Aorta (tissue), 5 donors: ENCODE data around the gene MRPL44. TPM values are rescaled to one million over a fixed set of nuclear protein-coding genes. Genes with fewer than 3 reads are reported as not detected.
"Not testable (repeated sequence)": the region's sequence is repeated elsewhere in the genome, so short reads cannot be mapped to it uniquely, and the experiment has no call there.

Source experiments
- ATAC-seq: fragments of 200-7000 bp; cut with Tn5 transposase; one replicate; pipeline ENCODE4 v1.9.1; 2022; ENCODE audit warnings: moderate library complexity; ENCODE audit not compliant: low FRiP score
- DNase-seq, 2 donors: peaks; one replicate each; pipeline ENCODE4 v3.0.0-alpha.2; 2020
- H3K27ac ChIP-seq, 2 donors: one replicate each; pipeline ENCODE4 v1.5.1; 2013; ENCODE audit warnings: low read length in 2 of 2, mild to moderate bottlenecking in 2 of 2, moderate library complexity in 2 of 2, control low read depth in 1 of 2, inconsistent platforms in 1 of 2, low read depth in 1 of 2
- H3K27me3 ChIP-seq, 2 donors: one replicate each; pipeline ENCODE4 v1.6.1; 2013; ENCODE audit warnings: control low read depth in 1 of 2, low read length in 1 of 2, mild to moderate bottlenecking in 1 of 2, moderate library complexity in 1 of 2; ENCODE audit not compliant: insufficient read depth in 2 of 2, control insufficient read depth in 1 of 2
- H3K36me3 ChIP-seq, 2 donors: one replicate each; pipeline ENCODE4 v1.6.1; 2013; ENCODE audit warnings: control low read depth in 1 of 2, low read length in 1 of 2, mild to moderate bottlenecking in 1 of 2; ENCODE audit not compliant: insufficient read depth in 2 of 2, control insufficient read depth in 1 of 2
- H3K4me1 ChIP-seq, 2 donors: one replicate each; pipeline ENCODE4 v1.6.1; 2013; ENCODE audit warnings: low read length in 2 of 2, control low read depth in 1 of 2, mild to moderate bottlenecking in 1 of 2, moderate library complexity in 1 of 2; ENCODE audit not compliant: insufficient read depth in 2 of 2, control insufficient read depth in 1 of 2
- H3K4me3 ChIP-seq, 2 donors: one replicate each; pipeline ENCODE4 v1.5.1; 2013; ENCODE audit warnings: low read length in 2 of 2, control low read depth in 1 of 2, mild to moderate bottlenecking in 1 of 2
- H3K9me3 ChIP-seq: one replicate; pipeline ENCODE4 v1.6.1; 2013; ENCODE audit warnings: mild to moderate bottlenecking, low read length; ENCODE audit not compliant: control insufficient read depth
- WGBS, 2 donors: extraction: QIAGEN DNeasy Blood & Tissue Kit; methylation state at CpG; one replicate each; pipeline ENCODE4 v1.1.7; 2013; 5-methylcytosine and 5-hydroxymethylcytosine counted together
- intact Hi-C, 2 donors: fragments of 100-400 bp; cut with DNase I; formaldehyde crosslinking; loops; one replicate each; pipeline versions ENCODE4 v1.14.2 to v1.15.0; 2022
- polyA plus RNA-seq, 2 donors: library from polyadenylated mRNA; stranded (reverse); fragments of 200-250 nt; gene quantifications; one replicate each; pipeline ENCODE4 v1.2.3, GENCODE V29; 2013
- total RNA-seq, 2 donors: library from RNA; stranded (reverse); fragmentation: NEBNext Ultra II Directional; extraction: Animal tissue kit (Norgen Biotek cat#: 25700); gene quantifications; one replicate each; pipeline ENCODE4 v1.2.1, GENCODE V29; 2021
- donor health status: healthy with polysubstance abuse.
- donor health status: Bipolar disorder and iron deficiency.
- donor health status: DM: no; HTN: no; CAD: no.
- donor health status: DM: no; HTN: no; CAD: no.
- donor health status: DM: yes; HTN: yes; CAD: no.

MRPL44 gene
- total and polyA plus RNA-seq, 4 donors: 11.6 to 14.4 (median 13.6) TPM

DNA sequence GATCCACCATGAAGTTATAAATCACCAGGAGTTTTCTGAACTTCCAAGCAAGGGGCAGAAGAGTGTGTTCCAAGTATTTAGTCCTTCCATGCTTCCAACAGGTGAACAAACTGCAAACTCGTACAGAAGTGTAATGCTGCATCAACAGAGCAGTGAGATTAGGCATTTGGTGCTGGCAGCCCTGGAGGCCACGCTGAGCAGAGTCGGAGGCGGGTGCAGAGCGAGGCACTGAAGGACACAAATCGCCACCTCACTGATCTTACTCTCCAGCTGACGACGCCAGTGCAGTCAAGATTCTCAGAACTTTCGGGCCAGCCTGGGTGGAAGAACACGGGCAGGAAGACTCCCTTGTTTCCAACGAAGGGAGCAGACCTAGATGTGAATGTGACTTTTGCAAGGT is 42.6 kb downstream of the MRPL44 start:
- H3K9me3 ChIP-seq: no peaks in the 10 kb centered on the region
- no peaks in the 10 kb centered on the region for H3K4me1 ChIP-seq
- H3K27me3 ChIP-seq: no peaks in the 10 kb centered on the region
- no peaks in the 10 kb centered on the region for H3K36me3 ChIP-seq
- peak; percentile 68 for ATAC-seq
- no peak overlapping the region for H3K4me3 ChIP-seq
- intact Hi-C loops: no loop called here
- no peak overlapping the region for H3K27ac ChIP-seq
- 27 to 44% methylated on average over 11 of the region's 11 CpGs for WGBS, 2 donors
- DNase-seq: no peak

DNA sequence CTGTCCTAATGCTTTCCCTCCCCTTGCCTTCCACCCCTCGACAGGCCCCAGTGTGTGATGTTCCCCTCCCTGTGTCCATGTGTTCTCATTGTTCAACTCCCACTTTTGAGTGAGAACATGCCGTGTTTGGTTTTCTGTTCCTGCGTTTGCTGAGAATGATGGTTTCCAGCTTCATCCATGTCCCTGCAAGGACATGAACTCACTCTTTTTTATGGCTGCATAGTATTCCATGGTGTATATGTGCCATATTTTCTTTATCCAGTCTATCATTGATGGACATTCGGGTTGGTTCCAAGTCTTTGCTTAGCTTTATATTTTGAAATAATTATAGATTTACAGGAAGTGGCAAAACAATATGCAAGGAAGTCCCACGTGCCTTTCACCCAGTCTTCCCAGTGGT is 43.4 kb downstream of the MRPL44 start:
- H3K4me3 ChIP-seq, H3K36me3 ChIP-seq, H3K9me3 ChIP-seq, H3K27ac ChIP-seq, H3K27me3 ChIP-seq, H3K4me1 ChIP-seq, ATAC-seq, intact Hi-C loops, DNase-seq: not testable (repeated sequence)
- 97% methylated on average over 5 of the region's 5 CpGs for WGBS, 2 donors

DNA sequence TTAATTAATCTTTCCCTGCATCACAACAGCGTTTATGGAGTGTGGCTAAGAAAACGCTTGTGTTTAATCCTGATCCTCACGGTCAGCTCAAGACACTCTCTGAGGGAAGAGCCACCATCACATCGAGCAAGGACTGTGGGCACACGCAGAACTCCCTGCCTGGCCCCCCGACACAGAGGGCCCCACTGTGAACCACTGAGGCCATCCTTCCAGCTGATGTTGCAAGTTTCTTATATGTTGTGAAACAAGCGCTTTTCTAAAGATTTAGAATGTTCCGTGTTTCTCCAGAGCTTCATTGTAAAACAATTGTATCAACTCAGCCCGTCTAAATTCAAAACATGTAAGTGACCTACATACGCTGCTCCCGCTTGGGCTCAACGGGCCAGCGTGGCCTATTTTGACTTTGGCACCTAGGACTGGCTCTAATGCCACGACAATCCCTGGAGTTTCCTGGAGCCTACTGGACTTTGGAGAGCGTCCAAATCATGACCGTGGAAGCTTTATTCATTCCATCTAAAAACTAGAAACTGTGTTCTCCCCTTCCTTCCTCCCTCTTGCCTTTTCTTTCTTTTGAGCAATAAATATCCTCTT is 46.9 kb downstream of the MRPL44 start:
- H3K4me3 ChIP-seq: no peak overlapping the region
- no peaks in the 10 kb centered on the region for H3K36me3 ChIP-seq
- WGBS, 2 donors: 40 to 42% methylated on average over 16 of the region's 16 CpGs
- DNase-seq (peak in 1 of 2 donors; percentile 56), ATAC-seq (peak; percentile 67)
- no peak overlapping the region for H3K27ac ChIP-seq
- intact Hi-C loops: no loop called here
- H3K9me3 ChIP-seq: no peaks in the 10 kb centered on the region
- H3K27me3 ChIP-seq: no peaks in the 10 kb centered on the region
- no peaks in the 10 kb centered on the region for H3K4me1 ChIP-seq

DNA sequence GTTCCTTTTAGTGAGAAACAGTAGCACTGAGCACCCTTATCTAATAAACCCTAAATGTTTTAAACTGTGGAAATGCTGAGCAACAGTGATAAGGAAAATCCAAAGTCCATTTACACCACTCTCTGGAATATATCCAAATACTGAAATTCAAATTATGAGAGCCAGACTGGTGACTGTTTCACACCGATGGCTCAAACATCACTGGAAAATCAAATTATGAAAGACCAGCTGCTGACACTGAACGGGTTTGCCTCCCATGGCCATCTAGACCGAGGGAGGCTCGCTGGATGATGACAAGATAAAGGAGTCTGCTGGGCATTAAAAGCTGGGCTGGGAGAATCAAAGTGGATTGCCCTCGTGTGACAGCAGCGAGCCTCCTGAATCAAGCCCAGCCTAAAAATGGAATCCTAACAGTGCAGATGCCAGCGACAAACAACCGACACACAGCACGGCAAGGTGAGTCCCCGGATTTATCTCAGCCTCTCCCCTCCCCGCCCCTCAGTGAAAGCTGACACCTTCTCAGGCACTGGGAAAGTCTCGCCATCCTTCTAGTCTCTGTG is 51.5 kb downstream of the MRPL44 start:
- WGBS, 2 donors: 82 to 84% methylated on average over 12 of the region's 12 CpGs
- intact Hi-C loops: no loop called here
- no peak for DNase-seq
- no peaks in the 10 kb centered on the region for H3K27me3 ChIP-seq
- H3K9me3 ChIP-seq: no peaks in the 10 kb centered on the region
- peaks cover 0 to 4% of the 10 kb centered on the region in 2 donors for H3K4me1 ChIP-seq
- H3K36me3 ChIP-seq: no peaks in the 10 kb centered on the region
- H3K27ac ChIP-seq: no peak overlapping the region
- no peak overlapping the region for H3K4me3 ChIP-seq
- no peak for ATAC-seq

DNA sequence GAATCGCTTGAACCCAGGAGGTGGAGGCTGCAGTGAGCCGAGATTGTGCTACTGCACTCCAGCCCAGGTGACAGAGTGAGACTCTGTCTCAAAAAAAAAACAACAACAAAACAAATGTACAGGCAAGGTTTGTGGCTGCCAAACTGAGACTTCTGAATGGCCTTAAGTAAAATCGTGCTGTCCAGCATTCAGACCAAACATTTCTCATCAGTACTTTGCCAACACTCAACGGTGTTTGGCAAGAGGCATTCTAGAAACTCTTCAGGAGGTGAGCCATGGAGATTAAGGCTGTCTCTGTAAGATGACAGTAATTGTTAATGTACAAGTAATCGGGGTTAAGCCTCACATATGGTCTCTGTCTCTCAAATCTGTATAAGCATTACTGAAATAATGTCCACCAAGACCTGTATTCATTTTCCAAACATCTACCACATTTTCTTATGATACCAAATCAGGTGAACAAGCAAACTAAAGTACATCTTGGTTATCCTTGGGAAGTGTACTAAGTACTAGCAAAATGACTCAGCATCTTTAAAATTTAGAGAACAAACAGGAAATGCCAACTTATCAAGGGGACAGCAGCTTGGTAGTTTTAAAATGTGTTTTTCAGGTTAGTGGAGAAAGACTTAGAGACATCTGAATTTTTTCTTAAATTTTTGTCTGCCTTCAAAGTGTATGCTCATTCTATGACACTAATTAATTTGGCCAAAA is 52.5 kb downstream of the MRPL44 start:
- H3K4me1 ChIP-seq: peaks cover 0 to 4% of the 10 kb centered on the region in 2 donors
- no peak overlapping the region for H3K4me3 ChIP-seq
- intact Hi-C loops: no loop called here
- ATAC-seq: no peak
- H3K27me3 ChIP-seq: no peaks in the 10 kb centered on the region
- no peak for DNase-seq
- H3K9me3 ChIP-seq: no peaks in the 10 kb centered on the region
- WGBS, 2 donors: 65 to 73% methylated on average over 5 of the region's 5 CpGs
- no peak overlapping the region for H3K27ac ChIP-seq
- H3K36me3 ChIP-seq: no peaks in the 10 kb centered on the region

DNA sequence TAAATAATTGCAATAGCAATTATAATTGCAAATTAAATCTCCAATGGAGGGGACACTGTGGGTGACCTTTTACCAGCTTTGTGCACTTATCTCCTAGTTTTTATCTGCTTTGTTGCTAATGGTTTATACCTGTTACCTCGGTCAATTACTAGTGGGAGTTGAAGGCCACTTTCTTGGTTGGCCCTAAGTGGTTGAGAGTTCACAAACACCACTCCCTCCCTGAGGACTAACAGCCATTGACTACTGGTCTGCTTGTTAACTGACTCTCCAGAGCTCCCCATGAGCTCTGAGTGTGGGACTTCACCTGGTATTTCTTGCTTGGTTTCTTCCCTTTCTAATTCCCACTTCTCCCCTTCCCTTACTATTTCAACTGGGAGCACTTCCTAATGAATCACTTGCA is 54.6 kb downstream of the MRPL44 start:
- no peak overlapping the region for H3K4me3 ChIP-seq
- ATAC-seq: no peak

DNA sequence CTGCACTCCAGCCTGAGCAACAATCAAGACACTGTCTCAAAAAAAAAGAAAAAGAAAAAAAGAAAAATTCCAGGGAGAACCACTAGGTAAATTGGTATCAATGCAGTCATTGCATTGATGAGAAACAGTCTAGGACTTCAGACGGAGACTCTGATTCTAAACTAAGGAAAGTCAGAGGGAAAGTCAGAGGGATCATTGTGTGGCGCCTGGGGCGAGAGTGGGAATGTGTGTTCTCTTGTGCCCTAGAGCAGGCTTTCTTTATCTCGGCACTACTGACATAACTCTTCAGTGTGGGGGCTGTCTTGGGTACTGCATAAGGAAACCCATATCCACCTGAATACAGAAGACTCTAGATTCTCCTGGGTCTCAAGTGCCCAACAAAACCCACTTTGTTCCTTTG is 57.1 kb downstream of the MRPL44 start:
- Histone ChIP-seq H3K4me1 (peaks cover 0 to 4% of the 10 kb centered on the region in 2 donors), H3K27me3 (no peaks in the 10 kb centered on the region), H3K36me3 (no peaks in the 10 kb centered on the region), H3K27ac (no peak overlapping the region), H3K4me3 (no peak overlapping the region), H3K9me3 (no peaks in the 10 kb centered on the region)
- intact Hi-C loops: no loop called here
- no peak for ATAC-seq
- no peak for DNase-seq
- WGBS, 2 donors: 96 to 98% methylated on average over 4 of the region's 4 CpGs

More for the DNA sequence above, 54.6 kb downstream of the MRPL44 start:
- Histone ChIP-seq H3K27ac (no peak overlapping the region), H3K4me1 (peaks cover 0 to 4% of the 10 kb centered on the region in 2 donors), H3K36me3 (no peaks in the 10 kb centered on the region), H3K27me3 (no peaks in the 10 kb centered on the region), H3K9me3 (no peaks in the 10 kb centered on the region)
- DNase-seq: no peak
- intact Hi-C loops: no loop called here
- WGBS, 2 donors: 94 to 96% methylated on average over 1 of the region's 1 CpG

DNA sequence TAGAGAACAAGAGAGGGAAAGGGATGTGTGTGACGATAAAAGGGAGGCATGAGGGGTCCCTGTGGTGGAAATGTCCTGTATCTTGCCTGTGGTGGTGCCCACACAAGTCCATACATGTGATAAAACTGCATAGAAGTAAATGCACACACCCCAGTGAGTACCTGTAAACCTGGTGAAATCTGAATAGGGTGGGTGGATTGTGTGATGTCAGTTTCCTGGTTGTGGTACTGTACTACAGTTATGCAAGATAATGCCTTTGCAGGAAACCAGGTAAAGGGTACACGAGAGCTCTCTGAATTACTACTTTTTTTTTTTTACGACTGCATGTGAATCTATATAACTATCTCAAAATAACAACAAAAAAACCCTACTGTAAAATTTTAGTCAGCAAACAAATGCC is 59.7 kb downstream of the MRPL44 start:
- intact Hi-C loops: no loop called here
- no peak for ATAC-seq
- 64 to 65% methylated on average over 3 of the region's 3 CpGs for WGBS, 2 donors

More for the DNA sequence above, 59.7 kb downstream of the MRPL44 start:
- Histone ChIP-seq H3K27ac (no peak overlapping the region), H3K4me3 (no peak overlapping the region), H3K4me1 (no peaks in the 10 kb centered on the region), H3K9me3 (no peaks in the 10 kb centered on the region), H3K36me3 (no peaks in the 10 kb centered on the region), H3K27me3 (no peaks in the 10 kb centered on the region)
- no peak for DNase-seq
